GM21515 (cell line): ENCODE results near the gene TRPM1.
"Not testable (repeated sequence)": the region's sequence is repeated elsewhere in the genome, so short reads cannot be mapped to it uniquely, and the experiment has no call there.

ENCODE experiments used
- ATAC-seq: cut with Tn5 transposase; IDR thresholded peaks from one replicate; pipeline ENCODE4 v1.9.1; 2021; ENCODE audit not compliant: unreplicated experiment

The TRPM1 gene

GRCh38 chr15:31127596-31128261 is 26.2 kb upstream of the TRPM1 start:
- ATAC-seq, result no peak

- no peak for ATAC-seq
These were observed 23.5 kb upstream of the TRPM1 start for GRCh38 chr15:31125061-31125460.

GRCh38 chr15:31116423-31117030 is 15.0 kb upstream of the TRPM1 start:
- no peak for ATAC-seq

GRCh38 chr15:31111091-31111647 is 9.6 kb upstream of the TRPM1 start:
- ATAC-seq, result no peak

GRCh38 chr15:31108836-31109235 is 7.3 kb upstream of the TRPM1 start:
- no peak for ATAC-seq

- ATAC-seq, result no peak
These were observed 5.2 kb upstream of the TRPM1 start for GRCh38 chr15:31106495-31107300.

- ATAC-seq, result no peak
These were observed 2.5 kb upstream of the TRPM1 start for GRCh38 chr15:31104003-31104402.

GRCh38 chr15:31102374-31103342 is 1.1 kb upstream of the TRPM1 start:
- ATAC-seq, result no peak

- no peak for ATAC-seq
These were observed 455 bp upstream of the TRPM1 start for GRCh38 chr15:31102039-31102321.

- ATAC-seq, result no peak
These were observed 787 bp downstream of the TRPM1 start for GRCh38 chr15:31100738-31101137.

- no peak for ATAC-seq
These were observed 2.4 kb downstream of the TRPM1 start for GRCh38 chr15:31098953-31099740.

- ATAC-seq, result no peak
These were observed 3.0 kb downstream of the TRPM1 start for GRCh38 chr15:31098491-31098917.

GRCh38 chr15:31096563-31096962 is 5.0 kb downstream of the TRPM1 start:
- no peak for ATAC-seq

GRCh38 chr15:31091481-31091880 is 10.0 kb downstream of the TRPM1 start:
- ATAC-seq, result no peak

GRCh38 chr15:31090766-31091165 is 10.8 kb downstream of the TRPM1 start:
- no peak for ATAC-seq

GRCh38 chr15:31089368-31090047 is 12.0 kb downstream of the TRPM1 start:
- no peak for ATAC-seq

- no peak for ATAC-seq
These were observed 12.7 kb downstream of the TRPM1 start for GRCh38 chr15:31088672-31089367.

- not testable (repeated sequence) for ATAC-seq
These were observed 13.5 kb downstream of the TRPM1 start for GRCh38 chr15:31088041-31088440.

GRCh38 chr15:31086344-31086743 is 15.2 kb downstream of the TRPM1 start:
- no peak for ATAC-seq
